HepG2 (cell line): Measurements from ENCODE around the gene OARD1. TPM values are rescaled to one million over a fixed set of nuclear protein-coding genes. Genes with fewer than 3 reads are reported as not detected.

Experiments
- ATF5 ChIP-seq: sonication (generic); formaldehyde crosslinking; IDR thresholded peaks from 2 replicates; pipeline ENCODE4 v1.4.0; 2020; ENCODE audit warnings: mild to moderate bottlenecking, low read depth, missing genetic modification reagents
- FOSL2 ChIP-seq: sonication (generic); formaldehyde crosslinking; IDR thresholded peaks from 2 replicates; pipeline ENCODE4 v1.4.0; 2020; ENCODE audit warnings: missing genetic modification reagents
- GPN1 ChIP-seq: sonication (generic); formaldehyde crosslinking; IDR thresholded peaks from 2 replicates; pipeline ENCODE4 v1.5.1; 2020; ENCODE audit warnings: missing genetic modification reagents, borderline replicate concordance
- HNF4G ChIP-seq, 2 experiments: sonication (generic) in 1 of 2; formaldehyde crosslinking in 1 of 2; IDR thresholded peaks; 2 replicates each; pipeline versions ENCODE4 v1.4.0 to v1.6.1; 2011 to 2020; ENCODE audit warnings: borderline replicate concordance in 2 of 2, low read depth in 2 of 2, mild to moderate bottlenecking in 2 of 2, low read length in 1 of 2, missing genetic modification reagents in 1 of 2, moderate library complexity in 1 of 2
- IRF2 ChIP-seq: IDR thresholded peaks from 2 replicates; pipeline ENCODE4 v1.6.1; 2018; ENCODE audit warnings: missing genetic modification reagents, missing compliant biosample characterization
- MIER2 ChIP-seq: IDR thresholded peaks from 2 replicates; pipeline ENCODE4 v1.6.1; 2016; ENCODE audit warnings: missing biosample characterization, missing genetic modification reagents
- NR2C2 ChIP-seq: sonication (generic); formaldehyde crosslinking; IDR thresholded peaks from 2 replicates; pipeline ENCODE4 v1.4.0; 2020; ENCODE audit warnings: missing genetic modification reagents, mild to moderate bottlenecking, moderate library complexity, borderline replicate concordance
- POGZ ChIP-seq: sonication (generic); formaldehyde crosslinking; IDR thresholded peaks from 2 replicates; pipeline ENCODE4 v1.4.0; 2020; ENCODE audit warnings: mild to moderate bottlenecking, missing genetic modification reagents
- TCF7 ChIP-seq: sonication (generic); IDR thresholded peaks from 2 replicates; pipeline ENCODE4 v1.6.1; 2016; ENCODE audit warnings: antibody characterized with exemption, low read depth
- THAP9 ChIP-seq: sonication (generic); formaldehyde crosslinking; IDR thresholded peaks from 2 replicates; pipeline ENCODE4; 2020; ENCODE audit warnings: missing genetic modification reagents, mild to moderate bottlenecking, borderline replicate concordance
- ZBTB2 ChIP-seq: sonication (generic); formaldehyde crosslinking; IDR thresholded peaks from 2 replicates; pipeline ENCODE4 v1.8.0; 2022; ENCODE audit warnings: low read depth, missing genetic modification reagents
- ZNF10 ChIP-seq: sonication (generic); formaldehyde crosslinking; IDR thresholded peaks from 2 replicates; pipeline ENCODE4 v1.4.0; 2020; ENCODE audit warnings: mild to moderate bottlenecking, low read depth, missing genetic modification reagents, borderline replicate concordance
- ZNF276 ChIP-seq: sonication (generic); formaldehyde crosslinking; IDR thresholded peaks from 2 replicates; pipeline ENCODE4 v1.4.0; 2020; ENCODE audit warnings: mild to moderate bottlenecking, low read depth, missing genetic modification reagents
- ZNF280B ChIP-seq: sonication (generic); formaldehyde crosslinking; IDR thresholded peaks from 2 replicates; pipeline ENCODE4 v1.5.0; 2020; ENCODE audit warnings: missing genetic modification reagents, mild to moderate bottlenecking, borderline replicate concordance
- ZNF577 ChIP-seq: sonication (generic); formaldehyde crosslinking; IDR thresholded peaks from 2 replicates; pipeline ENCODE4 v1.4.0; 2020; ENCODE audit warnings: mild to moderate bottlenecking, low read depth, missing genetic modification reagents, borderline replicate concordance
- ZNF660 ChIP-seq: sonication (generic); formaldehyde crosslinking; IDR thresholded peaks from 2 replicates; pipeline ENCODE4 v1.5.1; 2020; ENCODE audit warnings: mild to moderate bottlenecking, low read depth, missing genetic modification reagents, borderline replicate concordance
- ZNF740 ChIP-seq: sonication (generic); formaldehyde crosslinking; IDR thresholded peaks from 2 replicates; pipeline ENCODE4 v1.4.0; 2020; ENCODE audit warnings: missing genetic modification reagents
- ZSCAN29 ChIP-seq: sonication (generic); formaldehyde crosslinking; conservative IDR thresholded peaks from 2 replicates; pipeline ENCODE4 v1.4.0; 2020; ENCODE audit warnings: mild to moderate bottlenecking, missing genetic modification reagents
- polyA plus RNA-seq, 8 experiments: library from polyadenylated mRNA; depleted of rRNA in 3 of 8; stranded (reverse) in 7 of 8; unstranded in 1 of 8; fragments of >200 nt; fragmentation: Illumina TruSeq in 4 of 8; extraction: Trizol in 4 of 8; gene quantifications; 2 replicates each; pipeline versions ENCODE4 v1.2.1 to v1.2.3, GENCODE V29; 2011 to 2016; ENCODE audit warnings: low read depth in 4 of 8, missing spikeins in 1 of 8, mixed read lengths in 1 of 8; ENCODE audit not compliant: insufficient read depth in 1 of 8
- total RNA-seq, 5 experiments: library from RNA; depleted of rRNA; stranded (reverse); fragments of >200 nt; fragmentation: Illumina TruSeq; extraction: Trizol; gene quantifications; 2 replicates each; pipeline ENCODE4 v1.2.3, GENCODE V29; 2016; ENCODE audit warnings: low read depth in 1 of 5

OARD1 gene
- total and polyA plus RNA-seq, 2 of the 13 experiments (the other 11 are each of a cell fraction or from before 2014, with no cell fraction given), result 18.4 to 49.0 TPM

GRCh38 chr6:41065550-41066026, 6.6 kb downstream of the OARD1 start (continued):
- TF ChIP-seq ZNF280B (CRISPR knock-in tag), result no peak
- TF ChIP-seq IRF2 (CRISPR knock-in tag), result peak; percentile 64; the same call in 1 of the 2 replicates
- TF ChIP-seq ZBTB2 (CRISPR knock-in tag), result 0 out of 2 replicates have a peak, but pooled peaks have one; percentile 37
- no peak for TF ChIP-seq ZSCAN29
- peak; percentile 51 for TF ChIP-seq FOSL2 (CRISPR knock-in tag)
- no peak for TF ChIP-seq ZNF577 (CRISPR knock-in tag)
- TF ChIP-seq NR2C2 (CRISPR knock-in tag), result peak; percentile 45; the same call in 1 of the 2 replicates
- TF ChIP-seq THAP9 (CRISPR knock-in tag), result no peak
- no peak for TF ChIP-seq ZNF740 (CRISPR knock-in tag)
- no peak for TF ChIP-seq ZNF10 (CRISPR knock-in tag)
- TF ChIP-seq ZNF660 (CRISPR knock-in tag), result no peak
- no peak for TF ChIP-seq GPN1
- peak; percentile 65; the same call in 1 of the 2 replicates for TF ChIP-seq TCF7
- no peak; the same call in 1 of the 2 replicates for TF ChIP-seq MIER2 (CRISPR knock-in tag)
- TF ChIP-seq ZNF276, result no peak
- TF ChIP-seq HNF4G (IDR thresholded peaks at IDR 0.05; ENCODE audit: borderline replicate concordance, low read depth, low read length), result peak; percentile 91
- TF ChIP-seq HNF4G (CRISPR knock-in tag; IDR thresholded peaks at IDR 0.05; ENCODE audit: borderline replicate concordance, low read depth), result no peak; the same call in 1 of the 2 replicates
- TF ChIP-seq ATF5, result no peak
- TF ChIP-seq POGZ, result peak; percentile 41; the same call in 1 of the 2 replicates
